Nephron (organoid): ENCODE measurements around the gene BMP8B.
"Not testable (repeated sequence)": the region's sequence is repeated elsewhere in the genome, so short reads cannot be mapped to it uniquely, and the experiment has no call there.

Source experiments
- H3K27ac Mint-ChIP-seq, 3 experiments: 2 replicates each; pipeline ENCODE4 v1.8.0; 2020; ENCODE audit warnings: mixed read lengths in 3 of 3, mild to moderate bottlenecking in 2 of 3, moderate library complexity in 1 of 3
- H3K27me3 Mint-ChIP-seq: 2 replicates; pipeline ENCODE4 v1.8.0; 2021; ENCODE audit warnings: low read depth, mild to moderate bottlenecking, moderate library complexity, mixed read lengths
- H3K36me3 Mint-ChIP-seq: 2 replicates; pipeline ENCODE4 v1.8.0; 2020; ENCODE audit warnings: low read depth, mixed read lengths
- H3K4me1 Mint-ChIP-seq: 2 replicates; pipeline ENCODE4 v1.8.0; 2020; ENCODE audit warnings: mixed read lengths
- H3K4me3 Mint-ChIP-seq, 3 experiments: 2 replicates each; pipeline ENCODE4 v1.8.0; 2020; ENCODE audit warnings: mild to moderate bottlenecking in 3 of 3, mixed read lengths in 3 of 3, moderate library complexity in 2 of 3
- H3K9me3 Mint-ChIP-seq: 2 replicates; pipeline ENCODE4 v1.8.0; 2020; ENCODE audit warnings: mixed read lengths
- CTCF ChIP-seq, 3 experiments: fragments of 200-600 bp; sonication (generic); IDR thresholded peaks; one replicate each; pipeline ENCODE4 v1.5.0; 2021; ENCODE audit warnings: antibody characterized with exemption in 3 of 3; ENCODE audit not compliant: unreplicated experiment in 3 of 3

Gene BMP8B

DNA sequence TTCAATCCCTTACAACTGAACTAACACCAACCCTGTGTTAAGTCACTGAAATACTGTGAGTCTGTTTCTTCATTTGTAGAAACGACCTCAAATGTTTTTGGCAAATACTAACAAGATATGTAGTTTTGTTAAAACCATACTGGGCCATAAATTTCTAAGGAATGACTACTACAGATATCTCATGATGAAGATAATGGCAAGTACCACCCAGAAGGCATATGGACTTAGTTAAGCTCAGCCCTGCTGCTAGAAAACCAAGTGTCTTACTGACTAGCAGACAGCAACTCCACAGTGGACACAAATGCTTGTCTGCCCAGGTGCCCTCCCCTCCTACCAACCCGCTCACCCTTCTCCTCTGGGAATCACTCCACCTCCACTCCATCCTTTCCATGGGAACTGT is 44.5 kb upstream of the BMP8B start:
- Mint-ChIP-seq H3K27me3 (no peaks in the 10 kb centered on the region), H3K36me3 (peaks cover 19% of the 10 kb centered on the region), H3K27ac (no peak overlapping the region), H3K4me3 (no peak overlapping the region), H3K9me3 (no peaks in the 10 kb centered on the region), H3K4me1 (peaks cover 58% of the 10 kb centered on the region)
- TF ChIP-seq CTCF (IDR thresholded peaks at IDR 0.05; ENCODE audit: unreplicated experiment in 3 of 3), result no peak

GRCh38 chr1:39832294-39832693 is 43.6 kb upstream of the BMP8B start:
- Mint-ChIP-seq H3K9me3 (no peaks in the 10 kb centered on the region), H3K36me3 (peaks cover 11% of the 10 kb centered on the region), H3K4me3 (no peak overlapping the region), H3K27ac (no peak overlapping the region), H3K4me1 (peaks cover 58% of the 10 kb centered on the region), H3K27me3 (no peaks in the 10 kb centered on the region)
- TF ChIP-seq CTCF (IDR thresholded peaks at IDR 0.05; ENCODE audit: unreplicated experiment in 3 of 3), result no peak

GRCh38 chr1:39829791-39830533 is 41.3 kb upstream of the BMP8B start:
- H3K4me1 Mint-ChIP-seq, result peaks cover 55% of the 10 kb centered on the region
- H3K36me3 Mint-ChIP-seq, result peaks cover 2% of the 10 kb centered on the region
- peak overlapping the region in 2 of 3 experiments; percentile 8 to 22 for H3K27ac Mint-ChIP-seq
- no peak overlapping the region for H3K4me3 Mint-ChIP-seq
- H3K27me3 Mint-ChIP-seq, result no peaks in the 10 kb centered on the region
- no peaks in the 10 kb centered on the region for H3K9me3 Mint-ChIP-seq
- no peak for TF ChIP-seq CTCF (IDR thresholded peaks at IDR 0.05; ENCODE audit: unreplicated experiment in 3 of 3)

- TF ChIP-seq CTCF (IDR thresholded peaks at IDR 0.05; ENCODE audit: unreplicated experiment in 3 of 3), result no peak
- Mint-ChIP-seq H3K4me1 (peaks cover 54% of the 10 kb centered on the region), H3K36me3 (no peaks in the 10 kb centered on the region), H3K4me3 (no peak overlapping the region), H3K27ac (peak overlapping the region; percentile 10 to 82 (median 27)), H3K9me3 (no peaks in the 10 kb centered on the region), H3K27me3 (peaks cover 3% of the 10 kb centered on the region)
Measured at GRCh38 chr1:39828734-39829133, 40.1 kb upstream of the BMP8B start.

GRCh38 chr1:39828255-39828654 is 39.6 kb upstream of the BMP8B start:
- not testable (repeated sequence) for H3K36me3 Mint-ChIP-seq, H3K9me3 Mint-ChIP-seq

GRCh38 chr1:39827201-39827600 is 38.5 kb upstream of the BMP8B start:
- Mint-ChIP-seq H3K4me3 (peak overlapping the region in 2 of 3 experiments; percentile 0 to 3), H3K27me3 (peaks cover 3% of the 10 kb centered on the region), H3K27ac (peak overlapping the region; percentile 74 to 96 (median 82)), H3K9me3 (no peaks in the 10 kb centered on the region), H3K36me3 (no peaks in the 10 kb centered on the region), H3K4me1 (peaks cover 52% of the 10 kb centered on the region)
- TF ChIP-seq CTCF (IDR thresholded peaks at IDR 0.05; ENCODE audit: unreplicated experiment in 3 of 3), result no peak

More at GRCh38 chr1:39828255-39828654, 39.6 kb upstream of the BMP8B start:
- H3K4me3 Mint-ChIP-seq, H3K27me3 Mint-ChIP-seq: not testable (repeated sequence)
- peaks cover 54% of the 10 kb centered on the region for H3K4me1 Mint-ChIP-seq
- peak overlapping the region; percentile 10 to 82 (median 27) for H3K27ac Mint-ChIP-seq
